ENCODE results near the gene ZNF124.

GRCh38 chr1:247112479-247112781 lies 59.4 kb downstream of the ZNF124 start:
- TF ChIP-seq, protein P1, sequence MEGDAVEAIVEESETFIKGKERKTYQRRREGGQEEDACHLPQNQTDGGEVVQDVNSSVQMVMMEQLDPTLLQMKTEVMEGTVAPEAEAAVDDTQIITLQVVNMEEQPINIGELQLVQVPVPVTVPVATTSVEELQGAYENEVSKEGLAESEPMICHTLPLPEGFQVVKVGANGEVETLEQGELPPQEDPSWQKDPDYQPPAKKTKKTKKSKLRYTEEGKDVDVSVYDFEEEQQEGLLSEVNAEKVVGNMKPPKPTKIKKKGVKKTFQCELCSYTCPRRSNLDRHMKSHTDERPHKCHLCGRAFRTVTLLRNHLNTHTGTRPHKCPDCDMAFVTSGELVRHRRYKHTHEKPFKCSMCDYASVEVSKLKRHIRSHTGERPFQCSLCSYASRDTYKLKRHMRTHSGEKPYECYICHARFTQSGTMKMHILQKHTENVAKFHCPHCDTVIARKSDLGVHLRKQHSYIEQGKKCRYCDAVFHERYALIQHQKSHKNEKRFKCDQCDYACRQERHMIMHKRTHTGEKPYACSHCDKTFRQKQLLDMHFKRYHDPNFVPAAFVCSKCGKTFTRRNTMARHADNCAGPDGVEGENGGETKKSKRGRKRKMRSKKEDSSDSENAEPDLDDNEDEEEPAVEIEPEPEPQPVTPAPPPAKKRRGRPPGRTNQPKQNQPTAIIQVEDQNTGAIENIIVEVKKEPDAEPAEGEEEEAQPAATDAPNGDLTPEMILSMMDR (IDR thresholded peaks at IDR 0.05), result no peak
- no peak for TF ChIP-seq EZH2 (IDR thresholded peaks at IDR 0.05; ENCODE audit: borderline replicate concordance, insufficient read depth, low read depth, low read length, poor library complexity, severe bottlenecking)

Measured in B cell (primary cell).